Rectal smooth muscle tissue (tissue), 1 donor: ENCODE measurements around the gene ADD3.

Source experiments
- H3K27ac ChIP-seq: one replicate; pipeline ENCODE4 v1.7.0; 2013; ENCODE audit warnings: low read depth, low read length, inconsistent platforms
- H3K27me3 ChIP-seq: one replicate; pipeline ENCODE4 v1.7.0; 2013; ENCODE audit warnings: low read length; ENCODE audit not compliant: control insufficient read depth, insufficient read depth
- H3K36me3 ChIP-seq: one replicate; pipeline ENCODE4 v1.7.0; 2013; ENCODE audit warnings: low read length; ENCODE audit not compliant: control insufficient read depth, insufficient read depth
- H3K4me1 ChIP-seq: one replicate; pipeline ENCODE4 v1.7.0; 2013; ENCODE audit warnings: low read length; ENCODE audit not compliant: control insufficient read depth, insufficient read depth
- H3K4me3 ChIP-seq: one replicate; pipeline ENCODE4 v1.7.0; 2013; ENCODE audit warnings: low read length
- H3K9ac ChIP-seq: one replicate; pipeline ENCODE4 v1.7.0; 2013; ENCODE audit warnings: low read length

Gene ADD3

DNA sequence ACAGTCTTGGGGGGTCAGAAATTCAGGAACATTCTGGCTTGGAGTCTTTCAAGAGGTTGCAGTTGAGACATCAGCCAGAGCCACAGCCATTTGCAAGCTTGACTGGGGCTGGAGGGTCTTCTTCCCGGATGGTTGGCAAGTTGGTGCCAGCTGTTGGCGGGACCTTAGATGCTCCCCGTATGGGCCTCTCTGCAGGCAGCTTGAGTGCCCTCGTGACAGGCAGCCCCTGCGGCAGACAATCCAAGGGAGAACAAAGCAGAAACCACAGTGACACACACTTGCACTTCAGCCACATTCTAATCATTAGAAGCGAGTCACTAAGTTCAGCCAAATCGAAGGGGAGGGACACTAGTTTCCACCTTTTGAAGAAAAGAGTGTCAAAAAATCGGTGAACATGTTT lies 140.2 kb downstream of the ADD3 start:
- Histone ChIP-seq H3K36me3 (no peaks in the 10 kb centered on the region), H3K9ac (no peak overlapping the region)

DNA sequence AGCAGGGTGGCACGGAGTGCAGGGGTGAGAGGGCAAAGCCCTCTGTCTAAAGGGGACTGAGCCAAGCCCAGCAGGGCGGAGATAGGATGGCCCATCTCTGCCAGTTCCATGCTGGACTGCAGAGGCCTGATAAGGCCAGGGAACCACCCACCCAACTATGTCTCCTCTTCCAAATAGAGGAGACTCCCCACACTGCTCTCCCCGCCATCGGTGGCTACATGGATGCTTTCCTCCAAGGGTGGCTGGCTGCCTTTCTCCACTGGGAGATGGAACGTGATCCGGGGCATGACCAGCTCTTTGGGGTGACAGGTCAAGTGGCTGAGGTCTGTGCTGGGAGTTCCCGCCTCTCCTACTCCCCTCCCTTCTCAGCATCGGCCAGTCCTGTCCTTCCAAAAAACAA lies 141.5 kb downstream of the ADD3 start:
- H3K4me1 ChIP-seq, result no peaks in the 10 kb centered on the region
- H3K27ac ChIP-seq, result no peak overlapping the region
- no peaks in the 10 kb centered on the region for H3K27me3 ChIP-seq
- no peaks in the 10 kb centered on the region for H3K36me3 ChIP-seq
- no peak overlapping the region for H3K4me3 ChIP-seq
- H3K9ac ChIP-seq, result no peak overlapping the region

More for the DNA sequence above, 140.2 kb downstream of the ADD3 start:
- Histone ChIP-seq H3K4me3 (no peak overlapping the region), H3K27me3 (no peaks in the 10 kb centered on the region), H3K4me1 (no peaks in the 10 kb centered on the region), H3K27ac (no peak overlapping the region)

DNA sequence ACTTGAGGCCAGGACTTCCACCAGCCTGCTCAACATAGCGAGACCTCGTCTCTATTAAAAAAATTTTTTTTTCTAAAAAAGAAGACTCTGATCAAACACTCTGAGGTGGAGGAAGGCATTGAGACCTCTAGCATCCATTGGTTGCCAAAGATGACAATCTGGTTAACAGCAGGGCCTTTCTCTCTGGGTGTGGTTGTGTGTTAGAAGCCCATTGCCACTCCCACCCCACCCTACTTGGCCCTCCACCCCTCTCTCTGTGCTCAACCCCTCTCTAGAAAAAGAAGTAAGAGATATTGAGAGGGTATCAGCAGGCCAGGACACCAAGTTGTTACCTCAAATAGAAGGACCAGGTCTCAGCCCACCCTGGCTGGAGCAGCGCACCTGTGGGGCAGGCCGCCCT lies 142.3 kb downstream of the ADD3 start:
- Histone ChIP-seq H3K36me3 (no peaks in the 10 kb centered on the region), H3K27me3 (no peaks in the 10 kb centered on the region), H3K9ac (no peak overlapping the region), H3K4me1 (no peaks in the 10 kb centered on the region), H3K27ac (no peak overlapping the region), H3K4me3 (no peak overlapping the region)

DNA sequence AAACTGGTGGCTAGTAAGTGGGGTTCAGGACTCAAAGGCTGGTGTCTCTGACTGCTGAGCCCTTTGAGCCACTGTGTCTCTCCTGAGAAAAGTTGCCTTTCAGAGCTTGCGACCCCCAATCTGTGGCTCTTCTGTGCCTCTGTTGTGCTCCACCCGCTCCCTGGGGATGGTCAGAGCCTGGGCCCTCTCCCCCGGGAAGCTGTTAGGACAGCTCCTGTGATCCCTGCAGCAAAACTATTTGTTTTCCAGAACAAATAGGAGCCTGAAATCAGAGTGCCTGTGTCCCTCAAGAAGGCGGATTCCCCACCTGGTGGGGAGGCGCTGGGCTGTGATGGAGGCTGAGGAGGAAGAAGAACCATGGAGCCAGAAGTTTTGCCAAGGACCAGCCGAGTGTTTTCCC lies 143.2 kb downstream of the ADD3 start:
- Histone ChIP-seq H3K27me3 (no peaks in the 10 kb centered on the region), H3K9ac (no peak overlapping the region), H3K27ac (no peak overlapping the region), H3K4me1 (no peaks in the 10 kb centered on the region), H3K36me3 (no peaks in the 10 kb centered on the region), H3K4me3 (peak overlapping the region; percentile 39)

DNA sequence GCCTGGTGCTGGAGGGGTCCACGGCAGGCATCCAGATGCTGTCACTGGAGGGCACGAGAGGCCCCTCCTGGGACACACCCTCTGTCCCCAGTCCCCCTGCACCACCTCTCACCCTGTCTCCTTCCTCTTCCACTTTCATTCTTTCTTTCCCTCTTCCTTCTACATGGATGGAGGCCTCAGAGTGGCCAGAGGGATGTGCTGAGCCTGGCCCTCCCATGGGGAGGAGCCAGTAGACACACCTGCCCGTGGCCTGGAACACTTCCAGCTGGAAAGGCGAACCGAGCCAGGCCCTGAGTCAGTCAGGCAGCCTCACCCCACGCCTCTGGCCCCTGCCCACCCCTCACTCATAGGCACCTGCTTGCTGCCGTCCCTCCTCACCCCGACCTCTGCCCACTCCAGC lies 143.7 kb downstream of the ADD3 start:
- no peaks in the 10 kb centered on the region for H3K36me3 ChIP-seq
- no peaks in the 10 kb centered on the region for H3K27me3 ChIP-seq
- H3K9ac ChIP-seq, result no peak overlapping the region
- H3K4me1 ChIP-seq, result no peaks in the 10 kb centered on the region
- H3K27ac ChIP-seq, result no peak overlapping the region
- peak overlapping the region; percentile 39 for H3K4me3 ChIP-seq

DNA sequence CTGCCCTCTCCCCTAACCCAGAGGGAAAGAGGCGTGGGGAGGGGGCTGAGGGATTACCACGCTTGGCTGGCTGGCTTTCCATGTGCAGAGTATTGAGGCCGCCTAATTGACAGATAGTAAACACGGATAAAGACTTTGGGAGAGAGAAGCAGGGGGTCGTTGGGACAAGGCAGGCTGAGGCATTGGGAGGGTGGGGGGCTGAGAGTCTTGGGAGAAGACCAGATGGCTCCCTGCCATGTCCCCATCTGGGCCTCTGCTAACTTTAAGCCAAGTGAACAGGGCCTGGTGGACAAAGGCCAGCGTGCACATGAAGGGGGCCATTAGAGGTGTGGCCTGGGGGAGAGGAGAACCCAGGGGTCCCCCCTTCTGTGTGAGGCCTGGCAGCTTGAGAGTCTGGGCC lies 144.2 kb downstream of the ADD3 start:
- no peak overlapping the region for H3K27ac ChIP-seq
- no peaks in the 10 kb centered on the region for H3K27me3 ChIP-seq
- H3K36me3 ChIP-seq, result no peaks in the 10 kb centered on the region
- H3K9ac ChIP-seq, result no peak overlapping the region
- H3K4me1 ChIP-seq, result no peaks in the 10 kb centered on the region
- H3K4me3 ChIP-seq, result no peak overlapping the region

DNA sequence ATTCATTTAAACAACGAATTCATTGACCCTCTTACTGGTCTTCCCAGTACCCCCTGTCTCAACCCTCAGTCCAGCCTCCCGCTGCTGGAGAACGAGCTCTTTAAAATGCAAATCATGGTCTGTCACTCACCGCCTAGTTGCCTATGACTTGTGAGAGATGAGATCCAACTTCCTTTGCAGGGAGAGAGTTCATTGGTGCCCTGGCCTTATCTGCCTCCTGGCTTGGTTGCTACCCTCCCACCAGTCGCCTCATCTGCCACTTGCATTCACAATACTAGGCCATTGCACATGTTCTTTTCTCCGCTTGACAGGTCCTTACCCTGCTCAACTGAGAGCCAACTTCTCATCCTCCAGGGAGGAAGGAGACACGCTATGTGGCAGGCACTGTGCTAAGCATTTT lies 145.6 kb downstream of the ADD3 start:
- no peak overlapping the region for H3K9ac ChIP-seq
- H3K27me3 ChIP-seq, result no peaks in the 10 kb centered on the region
- no peaks in the 10 kb centered on the region for H3K36me3 ChIP-seq
- H3K4me3 ChIP-seq, result no peak overlapping the region
- H3K4me1 ChIP-seq, result no peaks in the 10 kb centered on the region
- H3K27ac ChIP-seq, result no peak overlapping the region

DNA sequence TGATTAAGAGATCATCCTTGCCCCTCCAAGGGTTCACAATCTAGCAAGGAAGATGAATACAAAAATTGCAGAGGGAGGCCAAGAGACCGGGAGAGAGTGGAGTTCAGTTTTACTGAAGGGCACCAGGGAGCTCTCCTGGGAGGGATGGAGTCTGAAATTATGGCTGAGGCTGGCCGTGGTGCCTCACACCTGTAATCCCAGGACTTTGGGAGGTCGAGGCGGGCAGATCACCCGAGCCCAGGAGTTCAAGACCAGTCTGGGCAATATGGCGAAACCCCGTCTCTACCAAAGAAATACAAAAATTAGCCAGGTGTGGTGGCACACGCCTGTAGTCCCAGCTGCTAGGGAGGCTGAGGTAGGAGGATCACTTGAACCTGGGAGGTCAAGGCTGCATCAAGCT lies 148.3 kb downstream of the ADD3 start:
- no peak overlapping the region for H3K4me3 ChIP-seq
- H3K4me1 ChIP-seq, result no peaks in the 10 kb centered on the region
- H3K27ac ChIP-seq, result no peak overlapping the region
- no peaks in the 10 kb centered on the region for H3K36me3 ChIP-seq
- no peak overlapping the region for H3K9ac ChIP-seq
- H3K27me3 ChIP-seq, result no peaks in the 10 kb centered on the region

DNA sequence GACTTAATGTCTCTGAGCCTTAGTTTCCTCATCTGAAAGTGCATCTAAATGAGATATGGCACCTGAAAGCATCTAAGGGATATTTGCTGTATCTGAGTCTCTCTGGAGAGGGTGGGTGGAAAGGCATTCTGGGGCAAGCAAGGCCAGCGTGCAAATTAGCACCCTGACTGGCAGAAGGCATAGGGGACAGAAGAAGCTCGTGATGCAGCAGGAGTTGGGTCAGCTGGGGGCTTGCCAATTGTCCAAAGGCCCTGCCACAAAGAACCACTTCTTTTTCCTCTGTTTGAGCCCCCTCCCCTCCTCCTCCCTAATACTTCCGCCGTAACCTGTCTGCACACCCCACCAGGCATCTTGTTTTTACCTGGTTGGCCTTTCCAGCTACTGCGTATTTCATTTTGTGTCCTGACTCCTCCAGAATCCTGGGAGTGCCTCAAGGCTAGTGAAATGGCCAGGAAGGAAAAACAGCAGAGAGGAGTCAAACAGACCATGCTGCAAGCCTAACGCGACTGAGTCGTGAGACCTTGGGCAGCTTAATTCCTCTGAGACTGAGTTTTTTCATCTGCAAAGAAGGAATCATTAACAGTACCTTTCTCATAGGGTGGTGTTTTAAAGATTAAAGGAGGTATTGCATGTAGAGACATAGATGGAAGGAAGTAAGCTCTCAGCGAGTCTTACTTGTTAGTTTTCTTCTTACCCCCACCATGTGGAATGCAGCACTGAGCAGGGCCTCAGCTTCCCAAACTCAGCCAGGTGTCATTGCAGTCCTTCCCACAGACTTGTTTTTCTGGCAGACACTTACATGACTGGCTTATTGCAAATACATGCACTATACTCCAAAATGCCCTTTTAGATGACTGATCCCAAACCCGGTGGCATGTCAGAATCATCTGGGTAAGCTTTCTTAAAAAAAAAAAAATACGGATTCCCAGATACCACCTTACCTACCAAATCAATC lies 150.5 kb downstream of the ADD3 start:
- no peaks in the 10 kb centered on the region for H3K27me3 ChIP-seq

DNA sequence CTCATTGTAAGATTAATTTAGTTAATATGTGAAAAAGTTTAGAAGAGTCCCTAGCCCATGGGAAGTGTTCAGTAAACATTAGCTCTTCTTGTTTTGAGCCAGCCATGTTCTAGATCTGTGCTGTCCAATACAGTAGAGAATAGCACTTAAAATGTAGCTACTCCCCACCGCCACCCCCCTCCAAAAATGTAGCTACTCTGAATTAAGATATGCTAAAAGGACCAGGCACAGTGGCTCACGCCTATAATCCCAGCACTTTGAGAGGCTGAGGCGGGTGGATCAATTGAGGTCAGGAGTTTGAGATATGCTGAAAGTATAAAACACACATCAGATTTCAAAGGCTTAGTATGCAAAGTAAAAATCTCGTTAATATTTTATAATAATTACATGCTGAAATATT lies 152.3 kb downstream of the ADD3 start:
- H3K4me1 ChIP-seq, result no peaks in the 10 kb centered on the region
- no peak overlapping the region for H3K9ac ChIP-seq
- H3K27me3 ChIP-seq, result no peaks in the 10 kb centered on the region
- H3K36me3 ChIP-seq, result no peaks in the 10 kb centered on the region
- no peak overlapping the region for H3K4me3 ChIP-seq
- H3K27ac ChIP-seq, result no peak overlapping the region

More for the DNA sequence above, 150.5 kb downstream of the ADD3 start:
- Histone ChIP-seq H3K4me1 (no peaks in the 10 kb centered on the region), H3K36me3 (no peaks in the 10 kb centered on the region), H3K4me3 (no peak overlapping the region), H3K27ac (no peak overlapping the region), H3K9ac (no peak overlapping the region)

DNA sequence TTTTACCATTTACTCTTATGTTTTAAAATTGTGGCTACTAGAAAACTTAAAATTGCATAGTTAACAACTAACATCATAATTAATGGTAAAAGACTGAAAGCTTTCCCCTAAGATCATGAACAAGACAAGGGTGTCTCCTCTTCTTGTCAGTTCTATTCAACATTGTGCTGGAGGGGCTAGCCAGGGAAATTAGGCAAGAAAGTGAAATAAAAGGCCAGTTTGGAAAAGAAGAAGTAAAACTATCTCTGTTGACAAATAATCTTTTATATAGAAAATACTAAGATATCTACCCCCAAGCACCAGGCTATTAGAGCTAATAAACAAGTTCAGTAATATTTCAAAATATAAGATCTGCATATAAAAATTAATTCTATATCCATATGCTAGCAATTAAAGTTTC lies 152.7 kb downstream of the ADD3 start:
- Histone ChIP-seq H3K36me3 (no peaks in the 10 kb centered on the region), H3K27ac (no peak overlapping the region), H3K9ac (no peak overlapping the region), H3K27me3 (no peaks in the 10 kb centered on the region), H3K4me1 (no peaks in the 10 kb centered on the region), H3K4me3 (no peak overlapping the region)

DNA sequence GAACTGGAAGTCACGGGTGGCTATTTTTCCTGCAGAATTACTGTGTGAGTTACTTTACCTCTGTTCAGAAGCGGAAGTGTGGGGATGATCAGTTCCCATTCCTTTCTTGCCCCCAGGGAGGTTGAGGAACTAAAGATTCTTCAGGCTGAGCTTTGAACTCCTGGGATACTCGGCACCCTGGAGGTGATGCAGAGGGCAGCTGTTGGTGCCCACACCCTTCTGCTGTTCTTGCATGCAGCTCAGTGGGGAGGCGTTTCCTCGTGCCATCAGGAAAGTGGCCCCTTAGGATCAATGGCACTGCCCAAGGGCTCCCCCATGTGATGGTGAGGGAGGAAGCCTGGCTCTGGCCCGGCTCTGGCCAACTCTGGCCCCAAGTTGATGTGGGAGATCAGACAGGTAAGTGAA lies 155.0 kb downstream of the ADD3 start:
- Histone ChIP-seq H3K36me3 (no peaks in the 10 kb centered on the region), H3K9ac (no peak overlapping the region), H3K27ac (no peak overlapping the region), H3K27me3 (peaks cover 3% of the 10 kb centered on the region), H3K4me3 (no peak overlapping the region), H3K4me1 (no peaks in the 10 kb centered on the region)

DNA sequence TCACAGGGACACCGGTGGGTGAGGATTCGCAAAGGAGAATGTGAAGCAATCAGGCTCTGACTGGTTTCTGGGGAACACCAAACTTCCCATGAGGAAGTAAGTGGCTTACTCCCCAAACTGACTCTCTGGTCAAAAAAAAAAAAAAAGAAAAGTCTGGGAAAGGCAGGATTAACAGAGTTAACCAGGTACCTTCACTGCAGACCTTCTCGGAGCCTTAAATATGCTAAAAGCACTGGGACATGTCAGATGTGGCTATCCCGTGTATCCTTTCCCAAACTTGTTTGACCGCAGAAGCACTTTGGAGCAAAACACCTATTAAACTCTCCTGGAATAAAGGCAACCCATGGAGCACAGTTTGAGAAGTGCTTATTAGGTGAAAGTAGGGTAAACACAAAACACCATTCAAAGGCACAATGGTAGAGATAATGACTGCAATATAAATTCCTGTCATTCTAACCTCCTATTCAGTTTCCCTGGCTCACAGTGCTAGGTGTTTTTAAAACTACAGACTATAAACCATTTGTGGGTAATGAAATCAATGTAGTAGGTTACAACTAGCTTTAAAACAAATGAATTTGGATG lies 155.5 kb downstream of the ADD3 start:
- Histone ChIP-seq H3K9ac (no peak overlapping the region), H3K27me3 (peaks cover 3% of the 10 kb centered on the region), H3K4me1 (no peaks in the 10 kb centered on the region), H3K36me3 (no peaks in the 10 kb centered on the region), H3K4me3 (no peak overlapping the region), H3K27ac (no peak overlapping the region)
